DND-41 (cell line): ENCODE data around the gene TEKT1.

ENCODE experiments used
- EZH2 ChIP-seq: IDR thresholded peaks from 3 replicates; pipeline ENCODE4 v1.6.1; 2012; ENCODE audit warnings: borderline replicate concordance, low read depth, mild to moderate bottlenecking, moderate library complexity, low read length, inconsistent platforms; ENCODE audit not compliant: severe bottlenecking
- TF ChIP-seq, protein P1 (sequence below): IDR thresholded peaks from 2 replicates; pipeline ENCODE4 v1.5.1; 2012; ENCODE audit warnings: borderline replicate concordance, low read length, moderate library complexity, mild to moderate bottlenecking; ENCODE audit not compliant: poor library complexity, severe bottlenecking; ENCODE audit errors: extremely low read depth

DNA sequence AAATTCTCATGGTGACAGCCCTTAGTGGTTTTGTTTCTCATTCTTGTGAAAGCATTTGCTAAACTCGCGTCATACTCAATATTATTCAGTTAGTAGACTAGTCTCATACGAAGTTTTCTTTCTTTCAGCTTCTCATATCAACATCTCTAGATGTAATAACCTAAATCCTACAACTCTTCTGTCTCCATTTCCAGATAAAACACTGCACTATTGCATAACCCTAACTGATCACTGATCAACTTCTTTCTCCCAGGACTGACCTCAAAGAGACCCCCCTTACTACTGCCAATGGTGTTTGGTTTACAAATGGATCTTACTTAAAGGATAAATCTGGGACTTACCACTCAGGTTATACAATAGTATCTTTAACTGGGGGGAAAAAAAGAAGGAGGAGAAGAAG lies 36.3 kb upstream of the TEKT1 start:
- TF ChIP-seq EZH2 = no peak
- TF ChIP-seq, protein P1, sequence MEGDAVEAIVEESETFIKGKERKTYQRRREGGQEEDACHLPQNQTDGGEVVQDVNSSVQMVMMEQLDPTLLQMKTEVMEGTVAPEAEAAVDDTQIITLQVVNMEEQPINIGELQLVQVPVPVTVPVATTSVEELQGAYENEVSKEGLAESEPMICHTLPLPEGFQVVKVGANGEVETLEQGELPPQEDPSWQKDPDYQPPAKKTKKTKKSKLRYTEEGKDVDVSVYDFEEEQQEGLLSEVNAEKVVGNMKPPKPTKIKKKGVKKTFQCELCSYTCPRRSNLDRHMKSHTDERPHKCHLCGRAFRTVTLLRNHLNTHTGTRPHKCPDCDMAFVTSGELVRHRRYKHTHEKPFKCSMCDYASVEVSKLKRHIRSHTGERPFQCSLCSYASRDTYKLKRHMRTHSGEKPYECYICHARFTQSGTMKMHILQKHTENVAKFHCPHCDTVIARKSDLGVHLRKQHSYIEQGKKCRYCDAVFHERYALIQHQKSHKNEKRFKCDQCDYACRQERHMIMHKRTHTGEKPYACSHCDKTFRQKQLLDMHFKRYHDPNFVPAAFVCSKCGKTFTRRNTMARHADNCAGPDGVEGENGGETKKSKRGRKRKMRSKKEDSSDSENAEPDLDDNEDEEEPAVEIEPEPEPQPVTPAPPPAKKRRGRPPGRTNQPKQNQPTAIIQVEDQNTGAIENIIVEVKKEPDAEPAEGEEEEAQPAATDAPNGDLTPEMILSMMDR = no peak
